Activated CD8-positive, alpha-beta memory T cell treated with anti-CD3 and anti-CD28 coated beads, Interleukin-2, amount 50 U/mL, for 1 hour (primary cell): ENCODE data around the gene RAB6B.
"Not testable (repeated sequence)": the region's sequence is repeated elsewhere in the genome, so short reads cannot be mapped to it uniquely, and the experiment has no call there.

Experiments
- DNase-seq: peaks from one replicate; pipeline ENCODE4 v3.0.0-alpha.2; 2020; ENCODE audit errors: extremely low read depth

Gene RAB6B

GRCh38 chr3:133812872-133813271 lies 82.8 kb downstream of the RAB6B start:
- DNase-seq, result no peak

GRCh38 chr3:133805702-133806475 lies 89.8 kb downstream of the RAB6B start, which contains the start of gene SRPRB:
SRPRB (plus strand) TSS chr3:133805815; CDS start chr3:133805849, 34 bp downstream.
- peak; percentile 95 for DNase-seq

DNA sequence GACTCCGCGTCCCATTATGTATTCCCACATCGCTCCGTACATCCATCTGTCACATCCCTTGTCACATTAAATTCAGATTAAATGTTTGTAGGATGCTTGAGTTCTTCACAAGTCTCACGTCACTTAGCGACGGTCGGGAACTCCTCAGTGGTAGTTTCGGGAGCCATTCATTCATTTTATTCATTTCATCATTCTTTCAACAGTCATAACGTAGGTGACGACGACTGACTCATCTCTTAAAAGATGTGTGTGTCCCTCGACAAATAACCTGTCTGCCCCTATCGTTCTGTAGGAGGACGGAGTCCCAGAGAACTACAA lies 90.3 kb downstream of the RAB6B start:
- DNase-seq, result no peak

- DNase-seq, result no peak
Measured at GRCh38 chr3:133804896-133805295, 90.8 kb downstream of the RAB6B start.

GRCh38 chr3:133803469-133803868 lies 92.2 kb downstream of the RAB6B start:
- DNase-seq, result no peak

- DNase-seq, result no peak
Measured at GRCh38 chr3:133799794-133800585, 95.7 kb downstream of the RAB6B start.

DNA sequence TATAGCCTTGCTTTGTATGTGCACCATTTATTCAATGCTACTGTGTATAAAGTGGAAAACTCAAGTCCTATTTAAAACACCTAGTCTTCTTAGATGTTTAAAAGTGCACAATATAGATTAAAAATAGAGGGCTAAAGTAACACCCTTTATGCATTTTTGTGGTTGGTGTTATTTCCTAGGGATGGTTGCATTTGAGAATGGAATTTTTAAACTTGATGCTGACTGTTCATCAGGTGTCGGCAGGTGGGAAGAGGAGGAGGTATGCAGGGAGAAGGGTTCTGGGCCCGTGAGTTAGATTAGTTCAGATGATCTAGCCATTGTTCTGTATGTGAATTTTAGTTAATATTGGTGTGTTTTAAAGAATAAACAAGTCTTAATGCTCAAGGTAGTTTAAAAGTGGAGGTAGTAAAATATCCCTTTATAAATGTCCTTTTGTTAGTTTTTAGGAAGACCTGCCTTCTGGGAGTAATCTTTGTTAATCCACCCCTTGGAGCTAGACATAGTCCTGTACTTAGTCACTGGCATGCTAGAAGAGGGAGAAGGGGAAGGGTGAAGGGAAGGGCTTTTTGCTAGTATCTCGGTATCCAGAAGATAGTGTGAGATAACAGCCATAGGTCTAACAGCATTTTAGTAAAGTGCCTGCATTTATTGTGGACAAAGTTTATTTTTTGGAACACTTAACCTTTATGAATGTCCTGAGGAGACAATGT lies 98.1 kb downstream of the RAB6B start:
- no peak for DNase-seq

GRCh38 chr3:133792171-133792763 lies 103.4 kb downstream of the RAB6B start:
- DNase-seq, result no peak

DNA sequence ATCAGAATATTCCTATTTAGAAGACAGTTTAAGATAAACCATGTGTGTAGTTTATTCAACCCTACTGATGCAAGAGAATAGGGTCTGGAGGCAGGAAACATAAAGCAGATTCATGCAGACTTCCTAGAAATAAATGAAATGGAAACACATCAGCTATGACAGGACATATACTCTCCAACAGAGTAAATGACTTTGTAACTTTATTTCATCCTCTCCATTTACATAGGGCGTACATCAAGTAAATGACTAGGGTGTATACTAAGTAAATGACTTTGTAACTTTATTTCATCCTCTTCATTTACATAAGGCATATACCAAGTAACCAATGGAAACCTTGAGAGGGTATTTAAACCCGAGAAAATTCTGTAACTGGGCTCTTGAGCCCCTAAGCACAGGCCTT lies 107.7 kb downstream of the RAB6B start:
- DNase-seq, result no peak

DNA sequence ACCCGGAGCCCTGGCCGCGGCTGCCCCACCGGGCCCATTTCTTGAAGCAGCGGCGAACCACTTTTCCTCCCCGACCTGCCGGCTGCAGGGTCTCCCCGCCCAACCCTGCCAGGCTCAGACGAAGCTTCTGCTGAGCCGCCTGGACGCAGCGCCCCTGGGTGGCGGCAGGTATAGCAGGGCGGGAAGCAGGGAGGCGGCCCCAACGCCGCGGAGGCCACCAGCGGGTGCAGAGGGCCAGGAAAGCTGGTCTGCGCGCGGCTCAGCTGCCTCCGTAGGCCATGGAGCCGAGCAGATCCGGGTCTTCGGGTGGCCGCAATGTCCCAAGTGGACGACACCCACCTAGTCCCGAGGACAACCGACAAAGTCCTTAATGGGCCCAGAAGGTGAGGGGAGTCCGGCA lies 111.9 kb downstream of the RAB6B start:
- DNase-seq, result no peak

DNA sequence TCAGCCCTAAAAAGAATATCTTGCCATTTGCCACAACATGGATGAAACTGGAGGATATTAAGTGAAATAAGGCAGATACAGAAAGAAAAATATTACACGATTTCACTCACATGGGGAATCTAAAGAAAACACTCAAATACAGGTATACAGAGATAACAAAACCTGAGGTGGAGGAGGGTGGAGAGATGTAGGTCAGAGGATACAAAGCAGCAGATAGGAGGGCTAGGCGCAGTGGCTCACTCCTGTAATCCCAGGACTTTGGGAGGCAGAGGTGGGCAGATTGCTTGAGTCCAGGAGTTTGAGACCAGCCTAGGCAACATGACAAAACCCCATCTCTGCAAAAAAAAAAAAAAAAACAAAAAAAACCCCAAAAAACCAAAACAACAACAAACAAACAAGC lies 113.2 kb downstream of the RAB6B start:
- no peak for DNase-seq

- DNase-seq, result no peak
Measured at GRCh38 chr3:133781570-133781969, 114.1 kb downstream of the RAB6B start.

- not testable (repeated sequence) for DNase-seq
Measured at GRCh38 chr3:133780756-133781155, 114.9 kb downstream of the RAB6B start.

DNA sequence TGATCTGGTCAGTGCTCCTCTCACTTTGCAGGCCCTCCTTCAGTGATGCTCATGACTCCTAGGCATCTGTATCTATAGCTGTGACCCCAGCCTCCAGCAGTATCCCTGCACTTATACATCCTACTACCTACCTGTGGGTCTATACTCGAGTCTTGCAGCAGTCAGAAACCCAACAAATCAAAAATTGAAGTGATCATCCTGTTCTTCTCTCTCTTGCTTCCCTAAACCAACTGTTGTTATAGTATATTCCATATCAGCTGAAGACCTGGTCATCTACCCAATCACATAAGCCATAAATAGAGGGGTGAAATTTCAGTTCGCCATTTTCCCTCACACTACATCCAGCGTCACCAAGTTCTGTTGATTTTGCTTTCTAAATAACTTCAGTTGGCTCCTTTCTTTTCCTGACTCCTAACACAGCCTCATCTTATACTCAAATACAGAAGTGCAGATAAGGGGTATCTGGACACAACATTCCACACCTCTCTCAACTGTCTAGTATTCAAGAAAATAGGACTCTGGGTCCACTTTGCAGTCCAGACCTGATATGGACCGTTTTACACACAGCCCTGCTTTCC lies 116.0 kb downstream of the RAB6B start:
- no peak for DNase-seq

- DNase-seq, result no peak
Measured at GRCh38 chr3:133777807-133778568, 117.7 kb downstream of the RAB6B start.

- DNase-seq, result no peak
Measured at GRCh38 chr3:133776794-133777438, 118.8 kb downstream of the RAB6B start.

DNA sequence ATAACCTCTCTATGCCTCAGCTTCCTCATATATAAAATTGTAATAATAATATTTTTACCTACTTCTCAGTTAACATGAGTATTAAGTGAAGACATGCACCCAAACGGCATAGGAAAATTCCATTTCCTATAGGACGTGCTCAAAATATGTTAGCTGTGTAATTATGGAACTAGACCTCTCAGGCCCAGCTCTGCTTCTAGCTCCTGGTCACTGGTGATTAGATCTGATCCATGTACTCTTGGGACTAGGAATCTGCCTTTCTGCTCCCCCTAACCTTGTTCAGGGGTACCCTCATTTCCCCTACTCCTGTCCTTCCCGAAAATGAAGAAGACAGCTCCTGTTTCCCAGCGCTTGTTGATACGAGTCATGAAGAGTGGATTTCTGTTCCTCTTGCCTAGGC lies 119.8 kb downstream of the RAB6B start:
- no peak for DNase-seq

DNA sequence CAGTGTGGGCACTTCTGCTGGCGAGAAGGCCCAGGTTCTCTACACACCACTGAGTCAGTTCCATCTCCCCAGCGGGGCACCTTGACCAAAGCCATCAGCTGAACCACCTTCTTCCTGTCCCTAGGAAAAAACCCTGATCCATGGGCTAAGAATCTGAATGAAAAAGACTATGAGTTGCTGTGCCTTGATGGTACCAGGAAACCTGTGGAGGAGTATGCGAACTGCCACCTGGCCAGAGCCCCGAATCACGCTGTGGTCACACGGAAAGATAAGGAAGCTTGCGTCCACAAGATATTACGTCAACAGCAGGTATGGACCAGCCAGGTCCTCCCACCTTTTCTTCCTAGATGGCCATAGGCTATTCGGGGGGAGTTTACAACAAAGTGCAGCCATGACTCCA lies 120.4 kb downstream of the RAB6B start:
- no peak for DNase-seq
